Adrenal gland (tissue), 19 donors: Measurements from ENCODE around the gene SPANXN5. TPM values are rescaled to one million over a fixed set of nuclear protein-coding genes. Genes with fewer than 3 reads are reported as not detected.
"Not testable (repeated sequence)": the region's sequence is repeated elsewhere in the genome, so short reads cannot be mapped to it uniquely, and the experiment has no call there.

ENCODE experiments used
- DNase-seq, 7 donors: peaks; one replicate each; pipeline ENCODE4 v3.0.0-alpha.2; 2019 to 2020
- H3K27ac ChIP-seq, 5 donors: fragments of 200-600 bp; sonication (generic) in 4 of 5; 1 replicate in 3 of 5; 2 replicates in 2 of 5; pipeline versions ENCODE4 v1.5.1 to v1.8.0; 2016 to 2020; ENCODE audit warnings: mild to moderate bottlenecking in 1 of 5
- H3K27me3 ChIP-seq: fragments of 200-600 bp; 2 replicates; pipeline ENCODE4 v1.8.0; 2021
- H3K36me3 ChIP-seq, 2 donors: fragments of 200-600 bp; replicated peaks in 1 of 2; 1 replicate in 1 of 2; 2 replicates in 1 of 2; pipeline versions ENCODE4 v1.5.1 to v1.8.0; 2018 to 2022
- H3K4me1 ChIP-seq, 2 donors: fragments of 200-600 bp; replicated peaks in 1 of 2; 1 replicate in 1 of 2; 2 replicates in 1 of 2; pipeline versions ENCODE4 v1.5.1 to v1.8.0; 2018 to 2021
- H3K4me3 ChIP-seq, 4 donors: fragments of 200-600 bp; sonication (generic) in 3 of 4; one replicate each; pipeline ENCODE4 v1.5.1; 2016 to 2018
- H3K9me3 ChIP-seq, 3 donors: fragments of 200-600 bp; sonication (generic) in 1 of 3; replicated peaks in 1 of 3; 1 replicate in 2 of 3; 2 replicates in 1 of 3; pipeline versions ENCODE4 v1.5.1 to v1.8.0; 2016 to 2021
- POLR2A ChIP-seq, 2 donors: fragments of 450-650 bp; IDR thresholded peaks; one replicate each; pipeline ENCODE4 v1.6.1; 2017; ENCODE audit warnings: antibody characterized with exemption in 2 of 2, mild to moderate bottlenecking in 2 of 2, moderate library complexity in 1 of 2
- WGBS, 4 donors: extraction: QIAGEN DNeasy Blood & Tissue Kit in 2 of 4; methylation state at CpG; one replicate each; pipeline versions ENCODE4 v1.1.5 to v1.1.7; 2013 to 2017; 5-methylcytosine and 5-hydroxymethylcytosine counted together
- intact Hi-C, 2 donors: fragments of 100-400 bp; cut with DNase I; formaldehyde crosslinking; loops; one replicate each; pipeline versions ENCODE4 v1.14.1 to v1.15.0; 2022 to 2023
- long read RNA-seq, 10 donors: library from polyadenylated mRNA in 3 of 10; unstranded in 2 of 10; stranded (forward) in 1 of 10; transcript quantifications; one replicate each; pipeline ENCODE4 v2.0.0 and lab custom pipeline, GENCODE V29; 2021 to 2026
- polyA plus RNA-seq, 3 donors: library from polyadenylated mRNA; stranded (reverse); fragments of 200-250 nt in 2 of 3; fragments of 350-450 nt in 1 of 3; fragmentation: Illumina TruSeq in 1 of 3; extraction: RNeasy Lipid Tissue Mini Kit (QIAGEN cat#74804) in 1 of 3; gene quantifications; one replicate each; pipeline ENCODE4 v1.2.3, GENCODE V29; 2013 to 2014
- total RNA-seq, 9 donors: library from RNA; depleted of rRNA in 4 of 9; stranded (reverse); fragments of >200 nt in 4 of 9; fragments of 120-200 nt in 1 of 9; fragmentation: NEBNext Ultra II Directional in 1 of 9; extraction: Animal tissue kit (Norgen Biotek cat#: 25700) in 1 of 9; gene quantifications; one replicate each; pipeline versions ENCODE4 v1.1.0 to v1.2.4, GENCODE V29; 2013 to 2023
- TF ChIP-seq, protein P1 (sequence below), 6 experiments: fragments of 450-650 bp in 4 of 6; fragments of 200-600 bp in 2 of 6; sonication (generic) in 1 of 6; IDR thresholded peaks; 1 replicate in 5 of 6; 2 replicates in 1 of 6; pipeline versions ENCODE4 v1.5.1 to v1.8.0; 2016 to 2021; ENCODE audit warnings: antibody characterized with exemption in 6 of 6, mild to moderate bottlenecking in 2 of 6, moderate library complexity in 1 of 6
- donor health status: healthy with polysubstance abuse.
- donor health status: Bipolar disorder and iron deficiency.
- donor health status: DM: yes; HTN: yes; CAD: no.
- donor health status: DM: no; HTN: no; CAD: no.
- donor health status: DM: no; HTN: no; CAD: no.
- donor health status: DM: yes; HTN: yes; CAD: no.

The SPANXN5 gene, protein sequence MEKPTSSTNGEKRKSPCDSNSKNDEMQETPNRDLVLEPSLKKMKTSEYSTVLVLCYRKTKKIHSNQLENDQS
- total RNA-seq (not detected), polyA plus RNA-seq (not detected)
- long read RNA-seq, donor 1 = 0 reads
- long read RNA-seq, donor 2 = 0 reads
- long read RNA-seq, donor 3 = 0 reads
- long read RNA-seq, donor 4 = 0 reads
- long read RNA-seq, donor 5 = 0 reads
- long read RNA-seq, donor 6 = 0 reads
- long read RNA-seq, donor 7 = 0 reads
- long read RNA-seq, donor 8 = 0 reads
- long read RNA-seq, donor 9 = 0 reads
- long read RNA-seq, donor 10 = 0 reads

DNA sequence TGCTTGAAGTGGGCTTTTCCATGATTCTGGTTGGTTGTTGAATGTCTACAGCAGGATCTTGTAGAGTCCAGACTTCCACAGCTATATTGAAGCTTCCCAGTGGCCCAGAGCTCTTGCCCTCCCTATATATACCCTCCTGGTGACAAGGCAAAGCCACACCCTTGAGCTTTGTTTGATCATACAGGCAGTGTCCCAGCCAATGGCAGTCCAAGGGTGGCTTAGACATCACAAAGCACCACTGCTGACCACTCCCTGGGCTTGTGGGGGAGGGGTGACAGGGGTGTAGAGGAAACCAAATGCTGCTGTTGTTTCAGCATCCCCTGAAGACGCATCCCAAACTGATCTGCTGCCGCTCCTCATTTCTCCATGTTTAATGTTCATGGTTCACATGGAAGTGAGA, at the start of gene SPANXN5:
Gene SPANXN5 (minus strand): TSS at position 101 of the 400 bp plus-strand sequence. CDS start 79 bp downstream, at position 22.
- 82 to 100% (median 84%) methylated on average over 2 of the region's 2 CpGs; no CpG with 5 or more reads in 1 of the 4 donors for WGBS, 4 donors

DNA sequence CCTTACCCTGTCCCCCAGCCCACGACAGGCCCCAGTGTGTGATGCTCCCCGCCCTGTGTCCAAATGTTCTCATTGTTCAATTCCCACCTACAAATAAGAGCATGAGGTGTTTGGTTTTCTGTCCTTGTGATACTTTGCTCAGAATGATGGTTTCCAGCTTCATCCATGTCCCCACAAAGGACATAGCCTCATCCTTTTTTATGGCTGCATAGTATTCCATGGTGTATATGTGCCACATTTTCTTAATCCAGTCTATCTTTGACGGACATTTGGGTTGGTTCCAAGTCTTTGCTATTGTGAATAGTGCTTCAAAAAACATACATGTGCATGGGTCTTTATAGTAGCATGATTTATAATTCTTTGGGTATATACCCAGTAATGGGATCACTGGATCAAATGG, 46.4 kb upstream of the SPANXN5 start:
- H3K4me3 ChIP-seq, H3K27ac ChIP-seq, H3K4me1 ChIP-seq, H3K36me3 ChIP-seq, H3K27me3 ChIP-seq, H3K9me3 ChIP-seq, intact Hi-C loops, DNase-seq: not testable (repeated sequence)
- WGBS, 4 donors = 71 to 79% (median 75%) methylated on average over 3 of the region's 3 CpGs

More for the DNA sequence above, at the start of gene SPANXN5:
- DNase-seq, H3K27ac ChIP-seq, H3K4me1 ChIP-seq, H3K36me3 ChIP-seq, H3K9me3 ChIP-seq, H3K4me3 ChIP-seq, intact Hi-C loops: not testable (repeated sequence)
- peaks cover 23% of the 10 kb centered on the region for H3K27me3 ChIP-seq

DNA sequence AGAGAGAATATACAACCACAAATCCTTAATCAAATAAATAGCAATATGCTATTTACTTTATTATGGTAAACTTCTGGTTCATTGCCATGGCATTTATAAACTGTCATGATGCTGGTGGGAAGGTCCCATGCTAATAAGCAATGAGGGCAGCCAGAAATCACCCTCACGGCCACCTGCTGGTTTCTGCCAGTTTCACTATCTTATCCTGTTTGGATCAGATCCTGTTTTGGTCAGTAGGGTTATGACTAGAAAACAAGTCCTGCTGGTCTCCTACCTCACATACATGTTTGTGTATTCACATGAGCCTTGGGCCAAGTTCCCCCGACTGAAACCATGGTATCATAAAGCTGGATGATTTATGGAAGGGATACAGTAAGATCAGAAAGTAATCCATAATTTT, 41.9 kb upstream of the SPANXN5 start:
- Histone ChIP-seq H3K9me3 (no peaks in the 10 kb centered on the region), H3K4me1 (no peaks in the 10 kb centered on the region), H3K27me3 (peaks cover 6% of the 10 kb centered on the region), H3K27ac (no peak overlapping the region), H3K4me3 (no peak overlapping the region), H3K36me3 (no peaks in the 10 kb centered on the region)
- 55 to 69% (median 59%) methylated on average over 1 to 2 of the region's 2 CpGs for WGBS, 4 donors
- no peak for DNase-seq
- intact Hi-C loops = no loop called here
- TF ChIP-seq, protein P1, sequence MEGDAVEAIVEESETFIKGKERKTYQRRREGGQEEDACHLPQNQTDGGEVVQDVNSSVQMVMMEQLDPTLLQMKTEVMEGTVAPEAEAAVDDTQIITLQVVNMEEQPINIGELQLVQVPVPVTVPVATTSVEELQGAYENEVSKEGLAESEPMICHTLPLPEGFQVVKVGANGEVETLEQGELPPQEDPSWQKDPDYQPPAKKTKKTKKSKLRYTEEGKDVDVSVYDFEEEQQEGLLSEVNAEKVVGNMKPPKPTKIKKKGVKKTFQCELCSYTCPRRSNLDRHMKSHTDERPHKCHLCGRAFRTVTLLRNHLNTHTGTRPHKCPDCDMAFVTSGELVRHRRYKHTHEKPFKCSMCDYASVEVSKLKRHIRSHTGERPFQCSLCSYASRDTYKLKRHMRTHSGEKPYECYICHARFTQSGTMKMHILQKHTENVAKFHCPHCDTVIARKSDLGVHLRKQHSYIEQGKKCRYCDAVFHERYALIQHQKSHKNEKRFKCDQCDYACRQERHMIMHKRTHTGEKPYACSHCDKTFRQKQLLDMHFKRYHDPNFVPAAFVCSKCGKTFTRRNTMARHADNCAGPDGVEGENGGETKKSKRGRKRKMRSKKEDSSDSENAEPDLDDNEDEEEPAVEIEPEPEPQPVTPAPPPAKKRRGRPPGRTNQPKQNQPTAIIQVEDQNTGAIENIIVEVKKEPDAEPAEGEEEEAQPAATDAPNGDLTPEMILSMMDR (IDR thresholded peaks at IDR 0.05) = no peak
- TF ChIP-seq POLR2A (IDR thresholded peaks at IDR 0.05) = no peak

DNA sequence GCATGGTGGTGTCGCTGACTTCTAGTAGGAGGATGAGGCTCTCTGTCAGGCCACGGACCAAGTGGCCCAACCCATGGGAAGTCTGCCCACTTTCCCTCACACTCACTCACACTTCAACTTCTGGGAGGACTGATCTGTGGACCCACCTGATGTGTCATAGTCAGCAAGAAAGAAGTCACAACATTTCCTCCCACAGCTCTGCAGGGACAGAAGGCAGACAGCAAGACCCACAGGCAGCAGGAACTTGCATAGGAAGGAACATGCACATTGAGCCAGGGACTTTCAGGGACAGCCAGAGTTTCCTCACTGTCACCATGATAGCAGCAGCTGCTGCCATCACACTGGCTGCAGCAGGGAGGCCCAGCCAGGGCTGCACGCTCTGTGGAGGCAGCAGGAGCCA, 33.3 kb upstream of the SPANXN5 start:
- no peak for TF ChIP-seq POLR2A (IDR thresholded peaks at IDR 0.05)
- TF ChIP-seq, protein P1 (IDR thresholded peaks at IDR 0.05) = no peak
- DNase-seq = no peak
- WGBS, 4 donors = 43 to 66% (median 47%) methylated on average over 2 to 3 of the region's 3 CpGs
- Histone ChIP-seq H3K9me3 (no peaks in the 10 kb centered on the region), H3K27me3 (peaks cover 20% of the 10 kb centered on the region), H3K4me3 (no peak overlapping the region), H3K36me3 (no peaks in the 10 kb centered on the region), H3K4me1 (no peaks in the 10 kb centered on the region), H3K27ac (no peak overlapping the region)
- intact Hi-C loops = no loop called here

DNA sequence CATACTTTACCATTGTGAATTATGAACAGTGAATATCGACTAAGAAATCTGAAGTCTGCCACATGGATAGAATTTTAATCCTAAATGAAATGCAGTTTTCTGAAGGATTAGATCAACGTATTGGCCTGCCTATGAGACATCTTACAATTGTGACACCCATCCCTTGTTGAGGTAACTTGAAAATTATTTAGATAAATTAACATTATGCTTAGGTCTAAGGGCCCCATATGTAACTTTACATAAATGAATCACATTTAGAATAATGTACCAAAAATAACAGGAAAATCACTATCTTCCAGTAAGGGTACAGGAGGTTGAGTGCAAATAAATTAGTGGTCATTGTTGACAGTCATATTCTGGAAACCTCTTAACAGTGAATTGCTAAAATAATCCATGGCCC, 27.4 kb upstream of the SPANXN5 start:
- DNase-seq = no peak
- H3K27ac ChIP-seq = no peak overlapping the region
- intact Hi-C loops = no loop called here
- H3K9me3 ChIP-seq = no peaks in the 10 kb centered on the region
- H3K36me3 ChIP-seq = no peaks in the 10 kb centered on the region
- TF ChIP-seq, protein P1 (IDR thresholded peaks at IDR 0.05) = no peak
- no peak for TF ChIP-seq POLR2A (IDR thresholded peaks at IDR 0.05)
- peaks cover 17% of the 10 kb centered on the region for H3K27me3 ChIP-seq
- 50 to 71% (median 60%) methylated on average over 2 of the region's 2 CpGs for WGBS, 4 donors
- no peak overlapping the region for H3K4me3 ChIP-seq
- H3K4me1 ChIP-seq = no peaks in the 10 kb centered on the region
